Measurements from ENCODE around the gene KRTAP5-9. TPM values are rescaled to one million over a fixed set of nuclear protein-coding genes. Genes with fewer than 3 reads are reported as not detected.

Gene KRTAP5-9
- total RNA-seq, 1 donor from 2014 or later = not detected

- no peak for DNase-seq
- intact Hi-C loops (cut with micrococcal nuclease) = no loop called here
- Histone ChIP-seq H3K27ac (replicated peaks) (no peak overlapping the region), H3K36me3 (no peaks in the 10 kb centered on the region), H3K4me3 (no peak overlapping the region), H3K4me1 (peaks cover 9% of the 10 kb centered on the region), H3K9me3 (replicated peaks) (no peaks in the 10 kb centered on the region), H3K27me3 (ENCODE audit: low read depth) (peaks cover 36% of the 10 kb centered on the region)
- no peak for TF ChIP-seq CTCF (IDR thresholded peaks at IDR 0.05; ENCODE audit: borderline replicate concordance)
Measured at GRCh38 chr11:71551711-71552110, 3.5 kb downstream of the KRTAP5-9 start.

GRCh38 chr11:71554996-71555395 is 6.8 kb downstream of the KRTAP5-9 start:
- H3K4me1 ChIP-seq = no peaks in the 10 kb centered on the region
- DNase-seq = no peak
- no peak overlapping the region for H3K27ac ChIP-seq (replicated peaks)
- TF ChIP-seq CTCF (IDR thresholded peaks at IDR 0.05; ENCODE audit: borderline replicate concordance) = no peak
- no peaks in the 10 kb centered on the region for H3K36me3 ChIP-seq
- no peaks in the 10 kb centered on the region for H3K9me3 ChIP-seq (replicated peaks)
- intact Hi-C loops (cut with micrococcal nuclease) = no loop called here
- peaks cover 19% of the 10 kb centered on the region for H3K27me3 ChIP-seq (ENCODE audit: low read depth)
- H3K4me3 ChIP-seq = no peak overlapping the region

GRCh38 chr11:71555508-71555907 is 7.3 kb downstream of the KRTAP5-9 start:
- no peak for TF ChIP-seq CTCF (IDR thresholded peaks at IDR 0.05; ENCODE audit: borderline replicate concordance)
- Histone ChIP-seq H3K9me3 (replicated peaks) (peaks cover 4% of the 10 kb centered on the region), H3K4me3 (no peak overlapping the region), H3K27me3 (ENCODE audit: low read depth) (peaks cover 19% of the 10 kb centered on the region), H3K36me3 (no peaks in the 10 kb centered on the region), H3K4me1 (no peaks in the 10 kb centered on the region), H3K27ac (replicated peaks) (no peak overlapping the region)
- intact Hi-C loops (cut with micrococcal nuclease) = no loop called here
- no peak for DNase-seq

GRCh38 chr11:71556018-71556417 is 7.8 kb downstream of the KRTAP5-9 start:
- Histone ChIP-seq H3K4me1 (no peaks in the 10 kb centered on the region), H3K27me3 (ENCODE audit: low read depth) (peaks cover 19% of the 10 kb centered on the region), H3K36me3 (no peaks in the 10 kb centered on the region), H3K4me3 (no peak overlapping the region), H3K27ac (replicated peaks) (no peak overlapping the region), H3K9me3 (replicated peaks) (peaks cover 5% of the 10 kb centered on the region)
- DNase-seq = no peak
- TF ChIP-seq CTCF (IDR thresholded peaks at IDR 0.05; ENCODE audit: borderline replicate concordance) = no peak
- intact Hi-C loops (cut with micrococcal nuclease) = no loop called here

GRCh38 chr11:71557257-71557656 is 9.0 kb downstream of the KRTAP5-9 start:
- Histone ChIP-seq H3K4me3 (no peak overlapping the region), H3K36me3 (no peaks in the 10 kb centered on the region), H3K27me3 (ENCODE audit: low read depth) (peaks cover 23% of the 10 kb centered on the region), H3K4me1 (no peaks in the 10 kb centered on the region), H3K27ac (replicated peaks) (no peak overlapping the region), H3K9me3 (replicated peaks) (peaks cover 5% of the 10 kb centered on the region)
- intact Hi-C loops (cut with micrococcal nuclease) = no loop called here
- DNase-seq = no peak
- TF ChIP-seq CTCF (IDR thresholded peaks at IDR 0.05; ENCODE audit: borderline replicate concordance) = no peak

- Histone ChIP-seq H3K4me1 (no peaks in the 10 kb centered on the region), H3K4me3 (no peak overlapping the region), H3K27ac (replicated peaks) (no peak overlapping the region), H3K27me3 (ENCODE audit: low read depth) (peaks cover 41% of the 10 kb centered on the region), H3K9me3 (replicated peaks) (peaks cover 5% of the 10 kb centered on the region), H3K36me3 (no peaks in the 10 kb centered on the region)
- DNase-seq = no peak
- no peak for TF ChIP-seq CTCF (IDR thresholded peaks at IDR 0.05; ENCODE audit: borderline replicate concordance)
- intact Hi-C loops (cut with micrococcal nuclease) = no loop called here
Measured at GRCh38 chr11:71558996-71559395, 10.8 kb downstream of the KRTAP5-9 start.

Measured in left ventricle myocardium inferior (tissue), 1 donor.